ENCODE data around the gene FMN2. TPM values are rescaled to one million over a fixed set of nuclear protein-coding genes. Genes with fewer than 3 reads are reported as not detected.

FMN2 gene
- total RNA-seq, 3 donors from 2014 or later = 0.80 to 4.2 (median 3.3) TPM

- TF ChIP-seq POLR2AphosphoS5 (IDR thresholded peaks at IDR 0.05) = no peak
- TF ChIP-seq POLR2A (IDR thresholded peaks at IDR 0.05) = no peak
- TF ChIP-seq CTCF (IDR thresholded peaks at IDR 0.05) = no peak
- intact Hi-C loops (cut with DNase I; ENCODE audit: low total_unique reads) = no loop called here
- DNase-seq (ENCODE audit: low spot score in 2 of 2) = no peak
- Histone ChIP-seq H3K4me1 (no peaks in the 10 kb centered on the region), H3K4me3 (no peak overlapping the region), H3K27ac (no peak overlapping the region), H3K36me3 (no peaks in the 10 kb centered on the region), H3K27me3 (no peaks in the 10 kb centered on the region), H3K9me3 (peaks cover 0 to 3% of the 10 kb centered on the region in 2 donors)
Observed at GRCh38 chr1:240424740-240425464, 333.2 kb downstream of the FMN2 start.

- peaks cover 0 to 3% of the 10 kb centered on the region in 2 donors for H3K9me3 ChIP-seq
- no peak overlapping the region for H3K27ac ChIP-seq
- intact Hi-C loops (cut with DNase I; ENCODE audit: low total_unique reads) = no loop called here
- DNase-seq (ENCODE audit: low spot score in 2 of 2) = no peak
- no peaks in the 10 kb centered on the region for H3K36me3 ChIP-seq
- TF ChIP-seq CTCF (IDR thresholded peaks at IDR 0.05) = no peak
- TF ChIP-seq POLR2AphosphoS5 (IDR thresholded peaks at IDR 0.05) = no peak
- TF ChIP-seq POLR2A (IDR thresholded peaks at IDR 0.05) = no peak
- H3K4me1 ChIP-seq = no peaks in the 10 kb centered on the region
- H3K4me3 ChIP-seq = no peak overlapping the region
- H3K27me3 ChIP-seq = no peaks in the 10 kb centered on the region
Observed at GRCh38 chr1:240426051-240426450, 334.4 kb downstream of the FMN2 start.

GRCh38 chr1:240435996-240436566 lies 344.4 kb downstream of the FMN2 start:
- TF ChIP-seq CTCF (IDR thresholded peaks at IDR 0.05) (no peak), POLR2A (IDR thresholded peaks at IDR 0.05) (no peak)
- Histone ChIP-seq H3K4me3 (no peak overlapping the region), H3K4me1 (no peaks in the 10 kb centered on the region), H3K27me3 (no peaks in the 10 kb centered on the region), H3K9me3 (no peaks in the 10 kb centered on the region), H3K27ac (no peak overlapping the region), H3K36me3 (no peaks in the 10 kb centered on the region)
- intact Hi-C loops (cut with DNase I; ENCODE audit: low total_unique reads) = no loop called here
- no peak for DNase-seq (ENCODE audit: low spot score in 2 of 2)

- H3K4me1 ChIP-seq = no peaks in the 10 kb centered on the region
- no peak overlapping the region for H3K4me3 ChIP-seq
- no peak overlapping the region for H3K27ac ChIP-seq
- intact Hi-C loops (cut with DNase I; ENCODE audit: low total_unique reads) = no loop called here
- no peaks in the 10 kb centered on the region for H3K9me3 ChIP-seq
- TF ChIP-seq POLR2AphosphoS5 (IDR thresholded peaks at IDR 0.05) (no peak), POLR2A (IDR thresholded peaks at IDR 0.05) (no peak), CTCF (IDR thresholded peaks at IDR 0.05) (no peak)
- H3K36me3 ChIP-seq = no peaks in the 10 kb centered on the region
- no peaks in the 10 kb centered on the region for H3K27me3 ChIP-seq
- DNase-seq (ENCODE audit: low spot score in 2 of 2) = no peak
Observed at GRCh38 chr1:240441669-240442068, 350.0 kb downstream of the FMN2 start.

- H3K27ac ChIP-seq = no peak overlapping the region
- intact Hi-C loops (cut with DNase I; ENCODE audit: low total_unique reads) = no loop called here
- no peaks in the 10 kb centered on the region for H3K9me3 ChIP-seq
- TF ChIP-seq POLR2AphosphoS5 (IDR thresholded peaks at IDR 0.05) = no peak
- TF ChIP-seq CTCF (IDR thresholded peaks at IDR 0.05) = no peak
- TF ChIP-seq POLR2A (IDR thresholded peaks at IDR 0.05) = no peak
- no peaks in the 10 kb centered on the region for H3K4me1 ChIP-seq
- H3K4me3 ChIP-seq = no peak overlapping the region
- H3K27me3 ChIP-seq = no peaks in the 10 kb centered on the region
- no peak for DNase-seq (ENCODE audit: low spot score in 2 of 2)
- no peaks in the 10 kb centered on the region for H3K36me3 ChIP-seq
Observed at GRCh38 chr1:240445369-240445768, 353.7 kb downstream of the FMN2 start.
